Loucy (cell line): Measurements from ENCODE around the gene RPS6KA2.

Experiments used
- H2AFZ ChIP-seq: fragments of 200-600 bp; sonication (generic); 2 replicates; pipeline ENCODE4 v1.6.0; 2016; ENCODE audit warnings: antibody characterized with exemption, mild to moderate bottlenecking, low read length, moderate library complexity
- H3F3A ChIP-seq: fragments of 200-600 bp; 2 replicates; pipeline ENCODE4 v1.6.0; 2016; ENCODE audit warnings: antibody characterized with exemption, low read depth, mild to moderate bottlenecking
- H3K27me3 ChIP-seq: fragments of 200-600 bp; sonication (generic); 2 replicates; pipeline ENCODE4 v1.6.1; 2014; ENCODE audit warnings: low read length, mild to moderate bottlenecking; ENCODE audit not compliant: insufficient read depth, poor library complexity, severe bottlenecking
- H3K36me3 ChIP-seq: fragments of 200-600 bp; sonication (generic); 2 replicates; pipeline ENCODE4 v1.6.1; 2016; ENCODE audit warnings: low read length; ENCODE audit not compliant: insufficient read depth
- H3K4me1 ChIP-seq: fragments of 200-600 bp; sonication (generic); 2 replicates; pipeline ENCODE4 v1.5.1; 2014; ENCODE audit warnings: low read length, mild to moderate bottlenecking; ENCODE audit not compliant: insufficient read depth, poor library complexity, severe bottlenecking
- H3K4me2 ChIP-seq: fragments of 200-600 bp; sonication (generic); 2 replicates; pipeline ENCODE4 v1.6.0; 2014; ENCODE audit warnings: antibody characterized with exemption, low read length, low read depth, mild to moderate bottlenecking; ENCODE audit not compliant: poor library complexity, severe bottlenecking
- H3K4me3 ChIP-seq: fragments of 200-600 bp; sonication (generic); 2 replicates; pipeline ENCODE4 v1.5.1; 2014; ENCODE audit warnings: low read length, mild to moderate bottlenecking, mixed read lengths; ENCODE audit not compliant: poor library complexity, severe bottlenecking
- H3K79me2 ChIP-seq: fragments of 200-600 bp; sonication (generic); 2 replicates; pipeline ENCODE4 v1.6.1; 2014; ENCODE audit warnings: low read length; ENCODE audit not compliant: insufficient read depth
- H3K9ac ChIP-seq: fragments of 200-600 bp; sonication (generic); 2 replicates; pipeline ENCODE4 v1.6.0; 2014; ENCODE audit warnings: mild to moderate bottlenecking, low read depth, low read length, moderate library complexity; ENCODE audit not compliant: poor library complexity, severe bottlenecking
- H3K9me2 ChIP-seq: fragments of 200-600 bp; sonication (generic); replicated peaks from 2 replicates; pipeline ENCODE4 v1.6.1; 2016; ENCODE audit warnings: low read depth, low read length, mixed read lengths
- H3K9me3 ChIP-seq: fragments of 200-600 bp; sonication (generic); 2 replicates; pipeline ENCODE4 v1.6.1; 2014; ENCODE audit warnings: mild to moderate bottlenecking, antibody characterized with exemption, low read length, low read depth; ENCODE audit not compliant: insufficient read depth
- H4K20me1 ChIP-seq: fragments of 200-600 bp; sonication (generic); 2 replicates; pipeline ENCODE4 v1.6.0; 2014; ENCODE audit warnings: antibody characterized with exemption, low read length, mild to moderate bottlenecking; ENCODE audit not compliant: insufficient read depth, poor library complexity, severe bottlenecking
- CTCF ChIP-seq: fragments of 200-600 bp; sonication (generic); conservative IDR thresholded peaks from 2 replicates; pipeline ENCODE4 v1.5.1; 2014; ENCODE audit warnings: mild to moderate bottlenecking, antibody characterized with exemption, low read length
- EZH2phosphoT487 ChIP-seq: fragments of 200-600 bp; IDR thresholded peaks from 2 replicates; pipeline ENCODE4 v1.6.1; 2018; ENCODE audit warnings: antibody characterized with exemption, mild to moderate bottlenecking, moderate library complexity, borderline replicate concordance

RPS6KA2 gene

DNA sequence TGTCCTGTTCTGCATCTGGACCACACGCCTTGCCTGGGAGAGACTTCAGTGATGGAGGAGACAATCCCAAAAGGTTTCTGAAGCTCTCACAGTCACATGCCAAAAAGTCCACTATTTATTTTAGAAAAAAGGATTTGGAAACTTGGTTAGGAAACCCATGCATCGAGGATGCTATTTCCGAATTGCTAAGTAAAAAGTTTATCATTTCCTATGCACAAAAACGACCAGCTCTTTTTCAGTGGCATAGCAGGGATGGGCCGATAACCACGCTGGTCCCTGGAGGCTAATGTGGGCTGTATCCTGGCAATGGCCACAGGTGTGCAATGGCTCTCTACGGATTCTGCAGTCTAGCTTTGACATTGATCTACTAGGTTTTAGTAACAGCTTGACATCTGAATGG is 74.5 kb downstream of the RPS6KA2 start:
- no peaks in the 10 kb centered on the region for H3K36me3 ChIP-seq
- H3K4me1 ChIP-seq, result peaks cover 14% of the 10 kb centered on the region
- H4K20me1 ChIP-seq, result no peaks in the 10 kb centered on the region
- no peak overlapping the region for H3K4me2 ChIP-seq
- no peaks in the 10 kb centered on the region for H3K27me3 ChIP-seq
- H2AFZ ChIP-seq, result no peak overlapping the region
- no peaks in the 10 kb centered on the region; the same call in 1 of the 2 replicates for H3F3A ChIP-seq
- H3K9me2 ChIP-seq, result no peaks in the 10 kb centered on the region
- H3K79me2 ChIP-seq, result no peaks in the 10 kb centered on the region
- TF ChIP-seq CTCF, result no peak
- no peak for TF ChIP-seq EZH2phosphoT487
- no peaks in the 10 kb centered on the region for H3K9me3 ChIP-seq
- H3K9ac ChIP-seq, result no peak overlapping the region
- H3K4me3 ChIP-seq, result no peak overlapping the region

GRCh38 chr6:166551754-166552495 is 75.1 kb downstream of the RPS6KA2 start:
- Histone ChIP-seq H3K4me2 (no peak overlapping the region), H3K9me2 (no peaks in the 10 kb centered on the region), H3K9ac (no peak overlapping the region), H2AFZ (no peak overlapping the region), H3K9me3 (no peaks in the 10 kb centered on the region), H3K4me3 (no peak overlapping the region), H3K36me3 (no peaks in the 10 kb centered on the region), H3K4me1 (peaks cover 8% of the 10 kb centered on the region), H3F3A (no peaks in the 10 kb centered on the region; the same call in 1 of the 2 replicates), H3K27me3 (no peaks in the 10 kb centered on the region), H4K20me1 (no peaks in the 10 kb centered on the region), H3K79me2 (no peaks in the 10 kb centered on the region)
- TF ChIP-seq CTCF, result no peak
- no peak for TF ChIP-seq EZH2phosphoT487

DNA sequence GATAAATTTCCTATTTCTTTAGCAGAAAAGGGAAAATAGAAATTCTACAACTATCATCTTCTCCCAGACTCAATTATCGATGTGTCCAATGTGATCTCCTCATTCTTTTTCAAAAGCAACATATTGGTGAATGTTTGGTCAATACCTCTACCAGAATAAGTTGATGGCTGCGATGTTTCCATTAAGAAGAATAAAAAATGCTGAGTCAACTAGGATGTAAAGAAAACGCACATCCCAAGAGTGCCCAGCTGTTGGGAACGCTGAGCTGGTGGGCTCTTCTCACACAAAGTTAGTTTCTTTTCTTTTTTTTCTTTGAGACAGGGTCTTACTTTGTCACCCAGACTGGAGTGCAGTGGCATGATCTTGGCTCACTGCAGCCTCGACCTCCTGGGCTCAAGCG is 80.4 kb downstream of the RPS6KA2 start:
- Histone ChIP-seq H3K9ac (no peak overlapping the region), H3K79me2 (no peaks in the 10 kb centered on the region), H3F3A (no peaks in the 10 kb centered on the region; the same call in 1 of the 2 replicates), H3K27me3 (no peaks in the 10 kb centered on the region), H3K4me3 (no peak overlapping the region), H2AFZ (no peak overlapping the region), H4K20me1 (no peaks in the 10 kb centered on the region), H3K36me3 (no peaks in the 10 kb centered on the region), H3K9me2 (no peaks in the 10 kb centered on the region), H3K4me1 (no peaks in the 10 kb centered on the region), H3K4me2 (no peak overlapping the region), H3K9me3 (no peaks in the 10 kb centered on the region)
- TF ChIP-seq CTCF (no peak), EZH2phosphoT487 (no peak)
